WERI-Rb-1 (cell line): ENCODE results near the gene MLN.

Source experiments
- DNase-seq: peaks from one replicate; pipeline ENCODE4 v3.0.0-alpha.2; 2020
- H3K27ac ChIP-seq: fragments of 250-450 bp; sonication (Bioruptor Pico); 2 replicates; pipeline ENCODE4 v1.5.1; 2020; ENCODE audit warnings: mild to moderate bottlenecking, moderate library complexity
- H3K27me3 ChIP-seq: fragments of 250-450 bp; sonication (Bioruptor Pico); 2 replicates; pipeline ENCODE4 v1.5.1; 2021; ENCODE audit warnings: mild to moderate bottlenecking, low read depth, moderate library complexity; ENCODE audit not compliant: insufficient read depth, severe bottlenecking
- H3K36me3 ChIP-seq: fragments of 250-450 bp; sonication (Bioruptor Pico); 2 replicates; pipeline ENCODE4 v1.5.1; 2020; ENCODE audit warnings: mild to moderate bottlenecking, moderate library complexity
- H3K4me3 ChIP-seq: 2 replicates; pipeline ENCODE4 v1.5.1; 2011; ENCODE audit warnings: low read depth, mild to moderate bottlenecking, control low read depth, low read length
- H3K9me3 ChIP-seq: fragments of 250-450 bp; sonication (Bioruptor Pico); 2 replicates; pipeline ENCODE4 v1.5.1; 2021; ENCODE audit warnings: mild to moderate bottlenecking, moderate library complexity; ENCODE audit not compliant: severe bottlenecking
- CTCF ChIP-seq: IDR thresholded peaks from 2 replicates; pipeline ENCODE4 v1.5.1; 2011; ENCODE audit warnings: low read depth, mild to moderate bottlenecking, control low read depth, inconsistent platforms, low read length

The MLN gene

GRCh38 chr6:33800248-33800969 is 3.4 kb downstream of the MLN start:
- no peak for DNase-seq
- no peaks in the 10 kb centered on the region for H3K36me3 ChIP-seq
- no peak for TF ChIP-seq CTCF
- no peak overlapping the region for H3K27ac ChIP-seq
- H3K4me3 ChIP-seq, result no peak overlapping the region
- H3K9me3 ChIP-seq, result no peaks in the 10 kb centered on the region
- H3K27me3 ChIP-seq, result no peaks in the 10 kb centered on the region

GRCh38 chr6:33799454-33800113 is 4.2 kb downstream of the MLN start:
- Histone ChIP-seq H3K27ac (no peak overlapping the region), H3K27me3 (no peaks in the 10 kb centered on the region), H3K4me3 (no peak overlapping the region), H3K9me3 (no peaks in the 10 kb centered on the region), H3K36me3 (no peaks in the 10 kb centered on the region)
- no peak for DNase-seq
- no peak for TF ChIP-seq CTCF

GRCh38 chr6:33798343-33798848 is 5.4 kb downstream of the MLN start:
- no peaks in the 10 kb centered on the region for H3K36me3 ChIP-seq
- DNase-seq, result no peak
- H3K9me3 ChIP-seq, result no peaks in the 10 kb centered on the region
- H3K27ac ChIP-seq, result no peak overlapping the region
- TF ChIP-seq CTCF, result peak; percentile 32; the same call in 1 of the 2 replicates
- H3K27me3 ChIP-seq, result no peaks in the 10 kb centered on the region
- no peak overlapping the region for H3K4me3 ChIP-seq

GRCh38 chr6:33797626-33798342 is 6.0 kb downstream of the MLN start:
- no peak for DNase-seq
- no peaks in the 10 kb centered on the region for H3K9me3 ChIP-seq
- no peaks in the 10 kb centered on the region for H3K36me3 ChIP-seq
- no peaks in the 10 kb centered on the region for H3K27me3 ChIP-seq
- H3K27ac ChIP-seq, result no peak overlapping the region
- no peak overlapping the region for H3K4me3 ChIP-seq
- TF ChIP-seq CTCF, result no peak

GRCh38 chr6:33794910-33795623 is 8.7 kb downstream of the MLN start:
- TF ChIP-seq CTCF, result peak; percentile 64
- Histone ChIP-seq H3K9me3 (no peaks in the 10 kb centered on the region), H3K27ac (peak overlapping the region; percentile 3), H3K4me3 (no peak overlapping the region), H3K27me3 (no peaks in the 10 kb centered on the region), H3K36me3 (no peaks in the 10 kb centered on the region)
- peak; percentile 88 for DNase-seq
